ENCODE results near the gene CCDC82. TPM values are rescaled to one million over a fixed set of nuclear protein-coding genes. Genes with fewer than 3 reads are reported as not detected.

The CCDC82 gene
- total RNA-seq, 4 donors from 2014 or later = 12.5 to 31.9 (median 14.3) TPM

DNA sequence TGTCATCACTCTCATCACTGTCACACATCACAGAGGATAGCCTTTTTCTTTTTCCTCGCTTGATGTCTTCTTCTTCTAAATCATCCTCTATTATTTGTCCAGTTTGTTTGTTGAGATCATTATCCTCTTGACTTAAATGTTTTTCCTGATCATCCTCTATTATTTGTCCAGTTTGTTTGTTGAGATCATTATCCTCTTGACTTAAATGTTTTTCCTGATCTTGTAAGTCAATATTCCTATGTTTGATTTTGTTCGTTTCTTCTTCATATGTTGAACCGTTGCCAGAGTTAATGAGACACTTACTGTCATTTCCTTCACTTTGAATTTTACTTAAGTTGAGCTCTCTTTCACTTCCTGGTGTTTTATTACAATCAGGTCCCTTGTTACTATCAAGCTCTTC lies 5.6 kb downstream of the CCDC82 start:
- no peaks in the 10 kb centered on the region for H3K27me3 ChIP-seq
- H3K9me3 ChIP-seq = no peaks in the 10 kb centered on the region
- no peak overlapping the region for H3K4me3 ChIP-seq
- TF ChIP-seq EP300 (IDR thresholded peaks at IDR 0.05) (no peak), POLR2AphosphoS5 (IDR thresholded peaks at IDR 0.05) (no peak), POLR2A (IDR thresholded peaks at IDR 0.05) (no peak)
- TF ChIP-seq, protein P1, sequence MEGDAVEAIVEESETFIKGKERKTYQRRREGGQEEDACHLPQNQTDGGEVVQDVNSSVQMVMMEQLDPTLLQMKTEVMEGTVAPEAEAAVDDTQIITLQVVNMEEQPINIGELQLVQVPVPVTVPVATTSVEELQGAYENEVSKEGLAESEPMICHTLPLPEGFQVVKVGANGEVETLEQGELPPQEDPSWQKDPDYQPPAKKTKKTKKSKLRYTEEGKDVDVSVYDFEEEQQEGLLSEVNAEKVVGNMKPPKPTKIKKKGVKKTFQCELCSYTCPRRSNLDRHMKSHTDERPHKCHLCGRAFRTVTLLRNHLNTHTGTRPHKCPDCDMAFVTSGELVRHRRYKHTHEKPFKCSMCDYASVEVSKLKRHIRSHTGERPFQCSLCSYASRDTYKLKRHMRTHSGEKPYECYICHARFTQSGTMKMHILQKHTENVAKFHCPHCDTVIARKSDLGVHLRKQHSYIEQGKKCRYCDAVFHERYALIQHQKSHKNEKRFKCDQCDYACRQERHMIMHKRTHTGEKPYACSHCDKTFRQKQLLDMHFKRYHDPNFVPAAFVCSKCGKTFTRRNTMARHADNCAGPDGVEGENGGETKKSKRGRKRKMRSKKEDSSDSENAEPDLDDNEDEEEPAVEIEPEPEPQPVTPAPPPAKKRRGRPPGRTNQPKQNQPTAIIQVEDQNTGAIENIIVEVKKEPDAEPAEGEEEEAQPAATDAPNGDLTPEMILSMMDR (IDR thresholded peaks at IDR 0.05) = no peak
- H3K36me3 ChIP-seq = peaks cover 10% of the 10 kb centered on the region
- DNase-seq (ENCODE audit: low spot score in 2 of 2) = no peak
- WGBS = 82% methylated on average over 3 of the region's 3 CpGs
- peaks cover 13% of the 10 kb centered on the region for H3K4me1 ChIP-seq
- no peak overlapping the region for H3K27ac ChIP-seq

DNA sequence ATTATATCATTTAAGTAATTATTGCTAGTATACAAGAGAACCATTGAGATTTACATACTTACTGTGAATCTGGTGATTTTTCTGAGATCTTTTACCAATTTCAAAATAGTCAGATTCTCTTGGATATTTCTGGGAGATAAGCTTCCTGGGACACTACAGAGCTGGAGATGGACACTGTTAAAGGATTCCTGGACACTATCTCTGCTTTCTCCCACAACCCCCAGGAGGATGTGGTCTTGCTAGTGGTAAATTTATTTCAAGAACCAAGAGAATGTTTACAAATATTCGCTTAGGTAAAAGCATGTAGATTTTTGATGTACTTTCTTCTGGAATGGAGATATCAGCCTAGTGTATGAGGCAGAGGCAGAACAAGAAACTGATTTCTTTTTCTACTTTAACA lies 12.9 kb downstream of the CCDC82 start:
- no peaks in the 10 kb centered on the region for H3K27me3 ChIP-seq
- TF ChIP-seq POLR2AphosphoS5 (IDR thresholded peaks at IDR 0.05) = no peak
- TF ChIP-seq POLR2A (IDR thresholded peaks at IDR 0.05) = no peak
- TF ChIP-seq, protein P1 (IDR thresholded peaks at IDR 0.05) = no peak
- no peak for TF ChIP-seq EP300 (IDR thresholded peaks at IDR 0.05)
- no peaks in the 10 kb centered on the region for H3K4me1 ChIP-seq
- no peak overlapping the region for H3K4me3 ChIP-seq
- no peak for DNase-seq (ENCODE audit: low spot score in 2 of 2)
- H3K36me3 ChIP-seq = peaks cover 6% of the 10 kb centered on the region
- no peak overlapping the region for H3K27ac ChIP-seq
- no peaks in the 10 kb centered on the region for H3K9me3 ChIP-seq
- 92% methylated on average over 1 of the region's 1 CpG for WGBS

DNA sequence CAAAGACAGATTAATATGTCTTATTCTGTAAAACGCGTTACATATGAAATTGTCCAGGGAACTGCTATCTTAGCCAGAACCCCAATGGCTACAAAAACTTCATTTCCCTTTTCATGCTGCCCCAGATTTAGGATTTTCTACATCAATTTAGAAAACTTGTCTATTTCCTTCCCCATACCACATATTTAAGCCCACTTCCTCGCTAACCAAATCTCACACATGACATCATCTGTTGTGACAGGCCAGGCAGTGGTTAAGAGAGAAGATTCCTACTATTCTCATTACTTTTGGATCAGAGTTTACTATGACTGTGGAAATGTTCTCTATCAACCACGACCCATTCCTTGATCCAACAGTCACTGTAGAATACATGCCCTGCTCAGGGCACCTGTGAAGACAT lies 15.9 kb downstream of the CCDC82 start:
- WGBS = 97% methylated on average over 4 of the region's 4 CpGs

DNA sequence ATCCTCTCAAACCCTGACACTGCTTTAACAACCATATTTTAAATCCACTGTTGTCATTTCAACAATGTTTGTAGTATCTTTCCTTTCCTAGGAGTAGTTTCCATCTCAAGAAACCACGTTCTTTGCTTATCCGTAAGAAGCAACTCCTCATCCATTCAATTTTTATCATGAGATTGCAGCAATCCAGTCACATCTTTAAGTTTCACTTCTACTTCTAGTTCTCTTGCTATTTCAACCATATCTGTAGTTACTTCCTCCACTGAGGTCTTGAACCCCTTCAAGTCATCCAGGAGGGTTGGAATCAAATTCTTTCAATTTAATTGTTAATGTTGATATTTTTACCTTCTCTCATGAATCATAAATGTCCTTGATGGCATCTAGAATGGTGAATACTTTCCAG lies 22.4 kb downstream of the CCDC82 start:
- WGBS = 92% methylated on average over 2 of the region's 2 CpGs
- Histone ChIP-seq H3K36me3 (peaks cover 39% of the 10 kb centered on the region), H3K4me1 (no peaks in the 10 kb centered on the region), H3K27me3 (no peaks in the 10 kb centered on the region), H3K27ac (no peak overlapping the region), H3K9me3 (no peaks in the 10 kb centered on the region), H3K4me3 (no peak overlapping the region)
- no peak for DNase-seq (ENCODE audit: low spot score in 2 of 2)
- TF ChIP-seq, protein P1 (IDR thresholded peaks at IDR 0.05) = no peak
- TF ChIP-seq POLR2A (IDR thresholded peaks at IDR 0.05) (no peak), EP300 (IDR thresholded peaks at IDR 0.05) (no peak), POLR2AphosphoS5 (IDR thresholded peaks at IDR 0.05) (no peak)

More for the DNA sequence above, 15.9 kb downstream of the CCDC82 start:
- Histone ChIP-seq H3K9me3 (no peaks in the 10 kb centered on the region), H3K36me3 (peaks cover 22% of the 10 kb centered on the region), H3K4me3 (no peak overlapping the region), H3K27me3 (no peaks in the 10 kb centered on the region), H3K27ac (no peak overlapping the region), H3K4me1 (no peaks in the 10 kb centered on the region)
- no peak for DNase-seq (ENCODE audit: low spot score in 2 of 2)
- TF ChIP-seq POLR2A (IDR thresholded peaks at IDR 0.05) = no peak
- TF ChIP-seq POLR2AphosphoS5 (IDR thresholded peaks at IDR 0.05) = no peak
- TF ChIP-seq, protein P1 (IDR thresholded peaks at IDR 0.05) = no peak

DNA sequence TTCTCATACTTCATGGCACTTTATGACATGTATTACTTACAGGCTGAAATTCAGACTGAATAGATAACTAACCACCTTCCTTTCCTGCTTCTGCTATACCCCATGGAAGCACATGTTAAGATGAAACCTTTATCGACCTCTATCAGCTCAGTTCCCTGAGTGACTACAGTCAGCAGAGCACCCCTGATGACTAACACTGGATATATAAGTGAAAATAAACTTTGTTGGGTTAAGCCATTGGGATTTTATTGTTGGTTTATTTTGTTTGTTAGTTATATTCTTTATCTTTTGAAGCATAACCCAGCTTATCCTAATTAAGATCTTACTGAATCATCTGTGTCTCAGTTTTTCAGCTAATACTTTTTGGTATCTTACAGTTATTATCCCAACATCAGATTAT lies 23.7 kb downstream of the CCDC82 start:
- H3K27me3 ChIP-seq = no peaks in the 10 kb centered on the region
- no peaks in the 10 kb centered on the region for H3K4me1 ChIP-seq
- 97% methylated on average over 1 of the region's 1 CpG for WGBS
- no peak overlapping the region for H3K27ac ChIP-seq
- peaks cover 30% of the 10 kb centered on the region for H3K36me3 ChIP-seq
- no peak for TF ChIP-seq EP300 (IDR thresholded peaks at IDR 0.05)
- TF ChIP-seq POLR2AphosphoS5 (IDR thresholded peaks at IDR 0.05) = no peak
- no peak for TF ChIP-seq POLR2A (IDR thresholded peaks at IDR 0.05)
- TF ChIP-seq, protein P1 (IDR thresholded peaks at IDR 0.05) = no peak
- H3K4me3 ChIP-seq = no peak overlapping the region
- DNase-seq (ENCODE audit: low spot score in 2 of 2) = no peak
- H3K9me3 ChIP-seq = no peaks in the 10 kb centered on the region

Data from suprapubic skin (tissue), 4 donors.